GM12873 (cell line): ENCODE measurements around the gene EFCAB8.

Experiments used
- CTCF ChIP-seq: IDR thresholded peaks from 2 replicates; pipeline ENCODE4 v1.5.1; 2012; ENCODE audit warnings: low read depth, mild to moderate bottlenecking, moderate library complexity, low read length, control low read depth; ENCODE audit not compliant: insufficient read depth; ENCODE audit errors: missing control alignments

EFCAB8 gene

DNA sequence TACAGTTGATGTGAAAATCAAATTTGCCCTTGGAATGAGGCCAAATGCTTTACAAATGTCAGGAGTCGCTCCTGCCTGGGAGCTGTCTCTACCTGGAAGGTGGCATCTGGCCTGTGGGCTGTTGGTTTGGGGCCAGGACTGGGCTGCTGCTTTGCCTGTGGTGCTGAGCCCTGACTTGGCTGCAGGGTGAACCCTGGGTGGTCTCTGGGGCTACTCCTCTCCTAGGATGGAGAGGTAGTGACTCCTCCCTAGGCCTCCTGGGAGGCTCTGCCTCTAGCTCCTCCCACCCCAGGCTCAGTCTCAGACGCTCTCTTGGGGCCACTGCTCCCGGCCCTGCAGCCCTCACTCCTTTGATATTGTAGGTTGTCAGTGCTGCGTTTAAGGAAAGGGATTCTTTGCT is 47.5 kb downstream of the EFCAB8 start:
- no peak for TF ChIP-seq CTCF

GRCh38 chr20:32906871-32907495 is 48.3 kb downstream of the EFCAB8 start:
- TF ChIP-seq CTCF, result no peak

- no peak for TF ChIP-seq CTCF
Observed at GRCh38 chr20:32907886-32908285, 49.2 kb downstream of the EFCAB8 start.

DNA sequence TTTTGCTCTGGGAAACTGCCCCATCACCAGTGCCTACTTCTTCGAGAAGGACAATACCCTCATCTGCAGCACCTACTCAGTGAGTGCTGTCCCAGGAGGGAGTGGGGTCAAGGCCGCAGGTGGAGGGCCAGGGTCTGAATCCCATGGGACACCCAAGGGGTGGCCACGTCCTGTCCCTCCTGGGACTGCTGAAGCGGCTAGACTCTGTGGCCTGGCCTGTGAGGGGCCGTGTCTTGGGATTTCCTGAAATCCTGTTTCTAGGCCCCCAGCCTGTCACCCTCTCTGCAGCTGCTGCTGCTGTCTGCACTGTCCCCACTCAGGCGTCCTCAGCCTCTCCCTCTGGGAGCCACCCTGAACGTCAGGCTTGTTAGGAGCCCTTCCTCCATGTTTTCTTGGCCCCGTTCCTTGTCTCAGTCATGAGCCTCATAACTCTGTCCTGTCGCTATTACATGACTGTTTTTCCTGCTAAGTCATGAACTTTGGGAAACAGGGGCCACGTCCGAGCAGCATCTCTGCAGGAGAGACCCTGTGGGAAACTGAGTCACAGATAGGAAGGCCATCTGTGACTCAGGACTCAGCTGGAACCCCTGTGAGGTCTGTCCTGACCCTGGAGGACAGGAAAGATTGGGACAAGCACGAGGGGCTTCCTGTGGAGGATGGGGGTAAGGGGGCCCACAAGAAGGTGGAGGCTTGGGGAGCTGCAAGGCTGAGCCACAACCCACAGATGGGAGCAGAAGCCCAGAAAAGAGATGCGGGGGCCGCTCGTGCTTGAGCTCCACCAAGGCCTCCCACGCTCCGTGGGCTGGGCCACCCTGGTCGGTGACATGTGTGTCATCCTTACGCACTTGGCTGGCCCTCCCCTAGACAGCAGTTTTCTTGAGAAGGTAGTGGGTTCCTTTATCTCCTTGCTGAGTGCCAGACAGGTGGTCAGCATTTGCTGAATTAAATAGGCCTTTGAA is 49.9 kb downstream of the EFCAB8 start:
- TF ChIP-seq CTCF, result no peak

DNA sequence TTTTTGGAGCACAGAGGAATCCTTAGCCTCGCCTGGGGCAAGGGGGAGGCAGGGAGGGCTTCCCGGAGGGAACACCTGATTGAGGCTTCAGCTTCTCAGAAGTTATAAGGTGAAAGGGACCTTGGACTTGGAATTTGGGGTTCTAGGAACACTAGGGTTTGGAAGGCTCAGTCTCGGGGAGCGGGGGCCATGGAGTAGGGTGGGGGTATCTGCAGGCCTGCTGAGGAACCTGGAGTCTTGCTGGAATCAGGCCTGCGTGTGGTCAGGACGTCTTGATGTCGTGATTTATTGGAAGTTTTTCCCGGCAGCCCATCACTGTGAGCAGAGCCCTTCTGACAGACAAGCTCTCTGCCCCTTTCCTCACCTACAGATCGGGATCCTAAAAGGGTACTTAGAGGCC is 50.7 kb downstream of the EFCAB8 start:
- TF ChIP-seq CTCF, result no peak

DNA sequence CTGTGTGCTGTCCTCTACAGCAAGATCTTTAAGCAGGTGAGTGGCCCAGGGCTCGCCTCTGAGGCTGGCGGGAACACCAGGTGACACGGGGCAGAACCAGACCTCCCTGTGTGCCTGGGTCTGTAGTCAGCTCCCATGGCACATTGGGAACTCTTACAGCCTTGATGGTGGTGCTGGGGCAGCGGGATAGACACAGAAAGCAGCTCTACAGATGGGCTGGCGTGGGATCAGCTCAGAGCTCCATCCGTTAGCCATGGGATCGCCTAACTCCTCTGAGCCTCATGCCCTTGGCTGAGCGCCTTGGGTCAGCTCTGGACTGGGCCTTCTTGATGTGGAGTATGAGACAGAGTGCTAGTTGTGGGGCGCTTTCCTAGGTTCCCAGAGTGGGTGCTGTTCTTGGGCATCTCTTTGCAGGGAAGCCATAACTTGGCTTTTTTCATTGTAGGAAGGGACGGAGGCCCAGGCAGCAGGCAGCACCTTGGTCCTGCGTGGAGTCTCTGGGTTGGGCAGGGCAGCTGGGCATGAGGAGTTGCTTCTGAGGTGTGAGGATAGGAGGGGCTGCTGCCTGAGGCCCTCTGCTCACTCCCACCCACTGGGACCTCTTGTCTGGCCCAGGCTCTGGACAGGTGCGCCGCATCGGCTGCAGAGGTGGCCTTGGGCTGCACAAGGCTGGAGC is 51.3 kb downstream of the EFCAB8 start:
- TF ChIP-seq CTCF, result no peak

DNA sequence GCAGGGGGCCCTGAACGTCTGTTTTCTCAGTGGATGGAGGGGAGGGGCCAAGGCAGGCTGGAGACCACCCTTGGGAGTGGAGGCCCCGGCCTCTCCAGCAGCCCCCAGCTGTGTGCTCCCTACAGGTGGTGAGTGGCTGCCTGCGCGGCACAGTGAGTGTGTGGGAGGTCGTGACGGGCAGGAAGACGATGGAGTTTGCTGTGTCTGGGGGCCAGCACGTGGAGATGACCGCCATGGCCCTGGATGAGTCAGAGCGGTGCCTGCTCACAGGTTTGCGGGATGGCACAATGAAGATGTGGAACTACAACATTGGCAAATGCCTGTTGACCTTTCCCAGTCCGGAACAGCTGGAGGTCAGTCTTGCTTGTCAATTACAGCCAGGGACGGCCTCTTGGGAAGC is 52.6 kb downstream of the EFCAB8 start:
- TF ChIP-seq CTCF, result no peak
